OCI-LY3 (cell line): ENCODE measurements around the gene RAD51B.

Experiments used
- H2AFZ ChIP-seq: fragments of 200-600, 300-600 bp; shearing (Covaris generic); 2 replicates; pipeline ENCODE4 v1.6.0; 2014; ENCODE audit warnings: antibody characterized with exemption, low read depth, low read length
- H3K27ac ChIP-seq: fragments of 200-600, 300-600 bp; sonication (generic); 2 replicates; pipeline ENCODE4 v1.5.1; 2014; ENCODE audit warnings: mild to moderate bottlenecking, low read length, moderate library complexity, mixed read lengths
- H3K27me3 ChIP-seq: fragments of 200-600, 300-600 bp; sonication (generic); 2 replicates; pipeline ENCODE4 v1.6.1; 2014; ENCODE audit warnings: low read depth, low read length, mixed read lengths
- H3K36me3 ChIP-seq: fragments of 200-600, 300-600 bp; sonication (generic); replicated peaks from 2 replicates; pipeline ENCODE3; 2014; ENCODE audit warnings: low read depth, low read length, mixed read lengths
- H3K4me1 ChIP-seq: fragments of 300-600, 200-600 bp; sonication (generic); 2 replicates; pipeline ENCODE4 v1.6.1; 2014; ENCODE audit warnings: low read length, mixed read lengths
- H3K4me2 ChIP-seq: fragments of 200-600, 300-600 bp; sonication (generic); 2 replicates; pipeline ENCODE4 v1.6.1; 2014; ENCODE audit warnings: low read length, mixed read lengths
- H3K4me3 ChIP-seq: fragments of 300-600, 200-600 bp; sonication (generic); 2 replicates; pipeline ENCODE4 v1.5.1; 2014; ENCODE audit warnings: antibody characterized with exemption, mild to moderate bottlenecking, low read length, moderate library complexity
- H3K79me2 ChIP-seq: fragments of 300-600, 200-600 bp; shearing (Covaris generic); 2 replicates; pipeline ENCODE4 v1.6.1; 2014; ENCODE audit warnings: mild to moderate bottlenecking, low read length, mixed read lengths
- H3K9ac ChIP-seq: fragments of 300-600, 200-600 bp; shearing (Covaris generic); 2 replicates; pipeline ENCODE4 v1.6.0; 2014; ENCODE audit warnings: mild to moderate bottlenecking, low read length, moderate library complexity
- H3K9me3 ChIP-seq: fragments of 200-600, 300-600 bp; shearing (Covaris generic); 2 replicates; pipeline ENCODE4 v1.6.1; 2014; ENCODE audit warnings: low read length, mixed read lengths; ENCODE audit not compliant: insufficient read depth
- H4K20me1 ChIP-seq: fragments of 200-600, 300-600 bp; sonication (generic); 2 replicates; pipeline ENCODE4 v1.6.1; 2016; ENCODE audit warnings: low read length, mixed read lengths; ENCODE audit not compliant: insufficient read depth
- EZH2phosphoT487 ChIP-seq: fragments of 200-600 bp; shearing (Covaris generic); IDR thresholded peaks from 2 replicates; pipeline ENCODE4 v1.6.1; 2018; ENCODE audit warnings: antibody characterized with exemption, mixed run types, low read depth
- TF ChIP-seq, protein P1 (sequence below): fragments of 200-600, 300-600 bp; sonication (generic); IDR thresholded peaks from 2 replicates; pipeline ENCODE4 v1.5.1; 2014; ENCODE audit warnings: antibody characterized with exemption, low read length, low read depth

RAD51B gene

DNA sequence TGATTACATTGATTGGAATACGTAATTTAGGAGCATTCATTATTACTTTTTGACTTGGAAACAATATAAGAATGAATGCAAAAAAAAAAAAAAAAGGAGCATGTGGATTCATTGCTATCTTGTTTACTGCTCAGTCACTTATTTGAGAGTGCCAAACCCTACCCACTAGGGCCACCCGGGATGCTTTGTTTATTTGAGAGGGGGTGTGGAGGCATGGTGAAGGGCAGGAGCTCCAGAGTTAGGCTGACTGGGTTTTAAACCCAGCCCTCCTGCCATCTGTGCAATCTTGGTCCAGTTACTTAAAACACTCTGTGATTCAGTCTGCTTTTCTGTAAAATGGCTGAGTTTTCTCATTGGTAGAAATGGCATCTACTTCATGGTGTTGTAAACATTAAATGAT lies 195.2 kb downstream of the RAD51B start:
- Histone ChIP-seq H3K79me2 (no peaks in the 10 kb centered on the region), H3K4me2 (no peak overlapping the region), H3K4me3 (no peak overlapping the region), H3K9me3 (no peaks in the 10 kb centered on the region), H3K27me3 (no peaks in the 10 kb centered on the region), H4K20me1 (no peaks in the 10 kb centered on the region), H3K36me3 (no peaks in the 10 kb centered on the region), H2AFZ (no peak overlapping the region), H3K27ac (no peak overlapping the region), H3K9ac (no peak overlapping the region), H3K4me1 (no peaks in the 10 kb centered on the region)
- TF ChIP-seq EZH2phosphoT487: no peak
- TF ChIP-seq, protein P1, sequence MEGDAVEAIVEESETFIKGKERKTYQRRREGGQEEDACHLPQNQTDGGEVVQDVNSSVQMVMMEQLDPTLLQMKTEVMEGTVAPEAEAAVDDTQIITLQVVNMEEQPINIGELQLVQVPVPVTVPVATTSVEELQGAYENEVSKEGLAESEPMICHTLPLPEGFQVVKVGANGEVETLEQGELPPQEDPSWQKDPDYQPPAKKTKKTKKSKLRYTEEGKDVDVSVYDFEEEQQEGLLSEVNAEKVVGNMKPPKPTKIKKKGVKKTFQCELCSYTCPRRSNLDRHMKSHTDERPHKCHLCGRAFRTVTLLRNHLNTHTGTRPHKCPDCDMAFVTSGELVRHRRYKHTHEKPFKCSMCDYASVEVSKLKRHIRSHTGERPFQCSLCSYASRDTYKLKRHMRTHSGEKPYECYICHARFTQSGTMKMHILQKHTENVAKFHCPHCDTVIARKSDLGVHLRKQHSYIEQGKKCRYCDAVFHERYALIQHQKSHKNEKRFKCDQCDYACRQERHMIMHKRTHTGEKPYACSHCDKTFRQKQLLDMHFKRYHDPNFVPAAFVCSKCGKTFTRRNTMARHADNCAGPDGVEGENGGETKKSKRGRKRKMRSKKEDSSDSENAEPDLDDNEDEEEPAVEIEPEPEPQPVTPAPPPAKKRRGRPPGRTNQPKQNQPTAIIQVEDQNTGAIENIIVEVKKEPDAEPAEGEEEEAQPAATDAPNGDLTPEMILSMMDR: no peak

DNA sequence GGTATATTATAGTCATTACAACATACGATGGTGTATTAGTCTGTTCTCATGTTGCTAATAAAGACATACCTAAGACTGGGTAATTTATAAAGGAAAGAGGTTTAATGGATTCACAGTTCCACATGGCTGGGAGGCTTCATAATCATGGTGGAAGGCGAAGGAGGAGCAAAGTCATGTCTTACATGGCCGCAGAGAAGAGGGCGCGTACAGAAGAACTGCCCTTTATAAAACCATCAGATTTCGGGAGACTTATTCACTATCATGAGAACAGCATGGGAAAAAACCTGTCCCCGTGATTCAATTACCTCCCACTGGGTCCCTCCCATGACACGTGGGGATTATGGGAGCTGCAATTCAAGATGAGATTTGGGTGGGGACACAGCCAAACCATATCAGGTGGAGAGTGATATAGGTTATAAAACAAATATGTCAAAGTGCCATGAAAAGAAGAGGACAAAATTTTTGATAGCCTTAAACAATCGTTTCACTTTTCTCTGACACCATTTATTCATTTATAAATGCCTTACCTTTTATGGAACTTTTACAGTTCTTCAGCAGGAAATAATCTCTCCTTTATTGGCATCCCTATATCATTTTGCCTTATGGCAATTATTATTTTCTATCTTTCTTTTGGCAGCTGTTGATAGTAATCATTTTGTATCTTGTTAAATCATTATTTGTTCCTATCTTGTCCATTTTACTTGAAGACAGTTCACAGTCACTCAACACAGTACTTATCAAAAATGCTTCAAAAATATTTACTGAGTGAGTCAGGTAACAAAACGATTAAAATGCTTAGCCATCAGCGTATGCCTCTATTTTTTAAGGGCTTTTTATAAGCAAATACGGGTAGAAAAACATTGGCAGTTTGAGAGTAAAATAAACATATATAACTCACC lies 196.0 kb downstream of the RAD51B start:
- Histone ChIP-seq H3K4me2 (no peak overlapping the region), H3K27ac (no peak overlapping the region), H3K9me3 (no peaks in the 10 kb centered on the region), H3K36me3 (no peaks in the 10 kb centered on the region), H3K9ac (no peak overlapping the region), H3K27me3 (no peaks in the 10 kb centered on the region), H3K4me3 (no peak overlapping the region), H2AFZ (no peak overlapping the region), H4K20me1 (no peaks in the 10 kb centered on the region), H3K4me1 (peaks cover under 1% of the 10 kb centered on the region), H3K79me2 (no peaks in the 10 kb centered on the region)
- no peak for TF ChIP-seq EZH2phosphoT487
- TF ChIP-seq, protein P1: no peak

DNA sequence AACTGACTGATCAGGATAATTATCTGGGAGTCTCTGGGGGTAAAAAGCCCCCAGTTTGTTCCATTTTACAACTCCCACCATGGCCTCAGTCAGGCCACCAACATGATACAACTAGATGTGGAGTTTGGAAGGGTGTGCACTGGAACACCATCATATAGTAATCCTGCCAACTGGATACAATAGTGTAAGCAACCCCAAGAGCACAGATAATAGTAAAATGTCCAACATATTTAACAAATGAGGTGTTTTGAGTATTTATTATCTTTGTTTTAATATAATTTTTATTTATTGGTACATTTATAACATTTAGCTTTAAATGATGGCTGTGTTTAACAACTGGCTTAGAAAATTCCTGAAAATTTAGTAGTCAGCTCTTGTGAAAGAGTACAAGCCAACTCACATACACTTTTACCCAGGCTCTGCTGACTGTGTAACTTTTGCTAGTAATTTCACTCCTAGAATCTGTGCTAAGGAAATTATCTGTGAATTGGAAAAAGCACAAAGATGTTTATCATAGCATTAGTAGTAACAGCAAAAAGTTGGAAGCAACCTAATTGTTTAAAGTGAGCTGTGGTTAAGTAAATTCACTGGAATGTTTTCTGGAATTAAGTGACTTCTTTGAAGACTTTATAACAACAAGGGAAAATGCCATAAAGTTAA lies 196.8 kb downstream of the RAD51B start:
- no peaks in the 10 kb centered on the region for H3K27me3 ChIP-seq
- H3K79me2 ChIP-seq: no peaks in the 10 kb centered on the region
- H3K36me3 ChIP-seq: no peaks in the 10 kb centered on the region
- H3K9me3 ChIP-seq: no peaks in the 10 kb centered on the region
- H2AFZ ChIP-seq: no peak overlapping the region
- TF ChIP-seq EZH2phosphoT487: no peak
- TF ChIP-seq, protein P1: no peak
- no peak overlapping the region for H3K27ac ChIP-seq
- H4K20me1 ChIP-seq: no peaks in the 10 kb centered on the region
- H3K4me2 ChIP-seq: no peak overlapping the region
- peaks cover 8% of the 10 kb centered on the region for H3K4me1 ChIP-seq
- H3K9ac ChIP-seq: no peak overlapping the region
- H3K4me3 ChIP-seq: no peak overlapping the region

DNA sequence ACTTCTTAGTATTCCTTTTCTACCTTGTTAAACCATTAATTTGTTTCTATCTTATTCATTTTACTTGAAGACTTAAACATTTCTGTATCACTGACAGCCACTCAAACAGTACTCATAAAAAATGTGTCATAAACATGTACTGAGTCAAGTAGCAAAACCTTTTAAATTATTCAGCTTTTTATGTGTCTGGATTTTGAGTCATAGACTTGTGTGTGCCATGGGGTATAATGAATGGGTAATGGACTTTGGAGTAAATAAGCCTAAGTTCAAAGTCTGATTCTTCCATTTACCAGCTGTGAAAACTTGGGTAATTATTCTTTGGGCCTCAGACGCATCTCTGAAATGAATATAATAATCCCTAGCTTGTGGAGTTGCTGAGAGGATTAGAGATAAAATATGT lies 199.0 kb downstream of the RAD51B start:
- Histone ChIP-seq H3K9me3 (no peaks in the 10 kb centered on the region), H3K27me3 (no peaks in the 10 kb centered on the region), H3K79me2 (no peaks in the 10 kb centered on the region), H3K4me3 (no peak overlapping the region), H3K27ac (no peak overlapping the region), H4K20me1 (no peaks in the 10 kb centered on the region), H3K36me3 (no peaks in the 10 kb centered on the region), H3K4me1 (peaks cover 8% of the 10 kb centered on the region), H2AFZ (no peak overlapping the region), H3K9ac (no peak overlapping the region), H3K4me2 (no peak overlapping the region)
- TF ChIP-seq, protein P1: no peak
- TF ChIP-seq EZH2phosphoT487: no peak
